ENCODE results near the gene GNPTG.
"Not testable (repeated sequence)": the region's sequence is repeated elsewhere in the genome, so short reads cannot be mapped to it uniquely, and the experiment has no call there.

DNA sequence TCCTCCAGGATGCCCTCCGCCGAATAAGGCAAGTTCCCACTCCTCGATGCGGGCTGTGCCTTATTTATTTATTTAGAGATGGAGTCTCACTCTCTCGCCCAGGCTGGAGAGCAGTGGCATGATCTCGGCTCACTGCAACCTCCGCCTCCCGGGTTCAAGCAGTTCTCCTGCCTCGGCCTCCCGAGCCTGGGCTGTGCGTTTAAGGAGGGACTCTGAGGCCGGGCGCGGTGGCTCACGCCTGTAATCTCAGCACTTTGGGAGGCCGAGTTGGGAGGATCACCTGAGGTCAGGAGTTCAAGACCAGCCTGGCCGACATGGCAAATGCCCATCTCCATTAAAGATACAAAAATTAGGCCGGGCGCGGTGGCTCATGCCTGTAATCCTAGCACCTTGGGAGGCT lies 23.6 kb upstream of the GNPTG start:
- TF ChIP-seq POLR2A, POLR2AphosphoS5 (IDR thresholded peaks at IDR 0.05): not testable (repeated sequence)
- TF ChIP-seq, protein P1, sequence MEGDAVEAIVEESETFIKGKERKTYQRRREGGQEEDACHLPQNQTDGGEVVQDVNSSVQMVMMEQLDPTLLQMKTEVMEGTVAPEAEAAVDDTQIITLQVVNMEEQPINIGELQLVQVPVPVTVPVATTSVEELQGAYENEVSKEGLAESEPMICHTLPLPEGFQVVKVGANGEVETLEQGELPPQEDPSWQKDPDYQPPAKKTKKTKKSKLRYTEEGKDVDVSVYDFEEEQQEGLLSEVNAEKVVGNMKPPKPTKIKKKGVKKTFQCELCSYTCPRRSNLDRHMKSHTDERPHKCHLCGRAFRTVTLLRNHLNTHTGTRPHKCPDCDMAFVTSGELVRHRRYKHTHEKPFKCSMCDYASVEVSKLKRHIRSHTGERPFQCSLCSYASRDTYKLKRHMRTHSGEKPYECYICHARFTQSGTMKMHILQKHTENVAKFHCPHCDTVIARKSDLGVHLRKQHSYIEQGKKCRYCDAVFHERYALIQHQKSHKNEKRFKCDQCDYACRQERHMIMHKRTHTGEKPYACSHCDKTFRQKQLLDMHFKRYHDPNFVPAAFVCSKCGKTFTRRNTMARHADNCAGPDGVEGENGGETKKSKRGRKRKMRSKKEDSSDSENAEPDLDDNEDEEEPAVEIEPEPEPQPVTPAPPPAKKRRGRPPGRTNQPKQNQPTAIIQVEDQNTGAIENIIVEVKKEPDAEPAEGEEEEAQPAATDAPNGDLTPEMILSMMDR (IDR thresholded peaks at IDR 0.05) = not testable (repeated sequence)
